IPS DF 4.7 (cell line): ENCODE results near the gene ACTA2.

ENCODE experiments used
- DNase-seq: peaks from one replicate; pipeline ENCODE4 v3.0.0-alpha.2; 2013; ENCODE audit warnings: low spot score; ENCODE audit errors: extremely low read depth

The ACTA2 gene

DNA sequence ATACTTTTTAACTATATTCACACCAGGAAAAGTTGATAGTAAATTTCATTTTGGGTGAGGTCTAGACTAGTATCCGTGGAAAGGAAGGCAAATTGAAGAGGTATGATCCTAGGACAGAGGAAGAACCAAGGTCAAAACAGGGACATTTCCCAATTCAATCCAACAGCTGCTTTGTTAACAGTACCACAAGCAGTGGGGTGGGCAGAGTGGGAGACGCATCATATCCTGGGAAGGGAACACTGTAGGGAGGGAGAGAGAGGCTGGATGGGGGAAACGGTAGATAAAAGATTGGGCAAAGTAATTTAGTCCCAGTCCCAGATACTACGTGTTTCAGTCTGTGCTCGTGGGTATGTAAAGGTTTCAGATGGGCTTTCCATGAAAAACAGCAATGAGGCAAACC is 28.9 kb upstream of the ACTA2 start:
- no peak for DNase-seq

DNA sequence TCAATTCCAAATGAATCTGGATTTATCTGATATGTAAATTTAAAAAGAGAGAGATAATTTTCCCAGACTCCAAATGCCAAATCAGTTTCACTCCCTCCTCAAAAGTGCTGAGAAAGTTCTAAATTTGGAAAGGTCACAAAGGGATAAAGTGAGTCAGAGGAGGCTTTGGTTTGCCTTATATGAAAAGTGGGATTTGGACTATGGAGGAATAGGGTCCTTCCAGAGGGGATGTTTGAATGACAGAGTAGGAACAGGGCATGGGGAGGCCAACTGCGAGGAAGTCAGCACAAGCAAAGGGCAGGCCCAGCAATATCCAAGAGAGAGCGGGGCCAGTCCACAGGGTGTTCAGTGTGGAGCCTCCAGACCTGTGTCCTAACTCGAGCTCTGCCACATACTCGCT is 28.2 kb upstream of the ACTA2 start:
- no peak for DNase-seq

DNA sequence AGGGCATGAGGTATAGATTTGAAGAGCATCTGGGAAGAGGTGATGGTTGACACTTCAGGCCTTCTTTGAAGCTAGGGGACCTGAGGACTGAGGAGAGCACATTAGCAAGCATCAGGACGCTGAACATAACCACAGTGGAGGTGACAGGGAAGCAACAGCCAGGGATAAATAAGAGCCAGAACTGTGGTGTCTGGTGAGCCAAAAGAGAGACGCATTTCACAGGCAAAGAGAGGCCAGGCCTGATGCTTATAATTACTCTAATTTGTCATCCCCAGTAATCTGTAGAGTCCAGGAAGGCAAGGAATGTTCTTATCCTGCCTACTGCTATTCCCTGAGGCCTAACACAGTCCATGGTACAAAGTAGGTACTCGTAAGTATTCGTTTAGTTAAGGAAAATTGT is 27.7 kb upstream of the ACTA2 start:
- no peak for DNase-seq

DNA sequence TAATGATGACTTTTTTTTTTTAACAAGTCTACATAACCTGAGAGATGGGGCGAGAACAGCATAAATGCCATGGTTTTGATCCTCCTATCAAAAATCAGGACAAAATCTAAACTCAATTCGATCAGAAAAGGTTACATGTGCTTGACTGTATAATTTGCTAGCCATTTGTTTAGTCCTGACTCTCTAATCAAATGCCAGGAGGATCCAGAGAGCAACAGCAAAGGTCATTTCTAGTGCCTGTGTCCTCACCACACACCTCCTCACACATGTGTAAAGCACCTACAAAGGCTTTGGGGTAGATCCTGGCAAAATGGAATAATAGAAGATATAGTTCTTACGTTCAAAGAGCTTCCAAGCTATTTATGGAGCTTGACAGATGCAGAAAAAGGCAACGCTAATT is 27.0 kb upstream of the ACTA2 start:
- no peak for DNase-seq

DNA sequence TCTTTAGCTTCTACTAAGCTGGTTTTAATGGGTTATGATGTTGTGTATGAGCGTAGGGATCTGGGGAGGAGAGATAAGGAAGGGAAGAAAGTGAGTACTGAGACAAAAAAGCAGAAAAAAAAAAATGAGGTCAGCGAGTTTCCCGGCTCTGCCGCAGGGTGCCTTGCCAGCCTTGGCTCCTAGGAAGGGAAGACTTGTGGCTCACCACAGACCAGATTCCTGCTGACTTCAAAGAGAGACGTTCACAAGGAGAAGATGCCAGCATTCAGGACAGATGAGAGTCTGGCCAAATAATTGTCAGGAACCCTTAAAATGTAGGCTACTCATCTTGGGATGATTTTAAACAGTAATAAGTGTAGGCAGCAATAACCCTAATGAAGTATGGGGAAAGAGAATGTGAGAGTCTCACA is 26.6 kb upstream of the ACTA2 start:
- no peak for DNase-seq

DNA sequence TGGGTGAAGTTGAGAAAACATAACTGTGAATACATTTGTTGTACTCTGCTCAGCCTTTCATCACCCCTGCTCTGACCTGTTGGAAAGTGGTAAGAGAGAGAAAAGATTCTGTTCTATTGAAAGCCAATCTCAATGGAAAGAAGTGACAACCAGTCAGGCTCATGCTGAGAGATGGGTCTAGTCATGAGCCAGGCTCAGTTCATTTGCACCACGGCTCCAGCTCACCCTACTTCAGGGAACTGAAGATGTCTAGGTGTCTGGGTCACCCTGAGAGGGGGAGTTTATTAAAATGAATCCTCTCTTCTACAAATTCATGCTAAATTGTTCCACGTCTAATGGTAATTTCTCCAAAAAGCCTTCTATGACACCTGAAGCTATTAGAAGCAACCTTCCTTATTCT is 25.9 kb upstream of the ACTA2 start:
- DNase-seq, result no peak

DNA sequence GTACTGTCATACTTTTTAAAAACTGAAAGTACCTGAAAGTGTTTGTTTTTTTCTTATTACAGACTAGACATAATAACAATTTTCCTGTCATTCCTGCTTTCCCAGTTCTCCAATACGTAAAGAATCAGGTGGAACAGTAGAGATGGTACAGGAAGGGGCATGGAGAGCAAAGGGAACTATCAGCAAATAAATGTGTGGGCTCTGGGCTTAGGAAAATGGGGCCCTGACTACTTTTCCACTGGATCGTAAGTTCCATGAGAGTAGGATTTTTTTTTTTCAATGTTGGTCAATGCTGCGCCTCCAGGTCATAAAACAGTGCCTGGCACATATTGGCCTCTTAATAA is 22.8 kb upstream of the ACTA2 start:
- no peak for DNase-seq

DNA sequence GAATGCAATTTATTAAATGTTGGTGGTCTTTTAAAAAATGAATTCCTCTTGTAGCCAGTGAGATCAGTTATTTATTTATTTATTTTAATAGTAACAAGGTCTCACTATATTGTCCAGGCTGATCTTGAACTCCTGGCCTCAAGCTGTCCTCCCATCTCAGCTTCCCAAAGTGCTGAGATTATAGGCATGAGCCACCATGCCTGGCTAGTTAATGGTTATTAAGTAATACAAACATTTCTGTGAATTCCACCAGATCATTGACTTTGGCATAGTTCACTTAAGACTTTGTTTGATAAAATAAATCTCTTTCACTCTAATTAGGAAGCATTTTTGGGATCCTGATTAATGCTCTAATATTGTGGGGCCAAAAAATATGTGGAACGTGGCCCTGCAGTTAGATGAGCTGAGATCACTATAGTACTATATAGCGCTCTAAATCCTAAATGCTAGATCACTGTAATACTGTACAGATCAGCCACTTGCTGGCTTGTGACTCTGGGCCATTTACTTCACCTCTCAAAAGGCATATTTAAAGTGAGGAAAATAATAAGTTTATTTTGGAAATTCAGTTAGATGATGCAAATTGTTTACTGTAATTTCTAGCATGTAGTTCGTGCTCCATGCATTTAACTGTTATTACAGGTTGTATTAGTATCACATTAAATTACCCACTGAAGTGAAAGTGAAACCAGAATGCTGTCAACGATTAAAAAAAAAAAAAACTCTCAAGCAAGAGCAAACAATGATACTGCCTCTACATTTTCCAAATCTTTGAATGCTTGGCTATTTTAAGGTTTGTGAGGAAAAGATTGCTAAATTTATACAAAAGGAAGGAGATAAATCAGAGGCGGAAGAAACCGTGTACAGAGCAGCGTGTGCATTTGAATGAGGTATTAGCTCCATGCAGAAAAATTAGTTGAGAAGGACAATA is 22.1 kb upstream of the ACTA2 start:
- no peak for DNase-seq

DNA sequence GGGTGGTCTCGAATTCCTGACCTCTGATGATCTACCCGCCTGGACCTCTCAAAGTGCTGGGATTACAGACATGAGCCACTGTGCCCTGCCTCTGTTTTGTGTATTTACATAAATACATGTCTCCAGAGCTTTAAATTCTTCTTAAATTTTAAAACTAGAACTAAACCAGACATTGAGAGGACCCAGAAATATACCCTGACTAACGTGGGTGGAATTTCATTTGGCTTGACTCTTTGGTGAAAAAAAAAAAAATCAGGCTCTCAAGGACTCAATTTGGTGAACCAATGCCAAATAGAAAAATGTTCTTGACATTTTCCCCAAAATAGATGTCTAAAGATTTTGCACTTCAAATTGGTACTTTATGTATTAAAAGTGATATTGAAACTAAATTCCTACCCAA is 21.4 kb upstream of the ACTA2 start:
- no peak for DNase-seq

DNA sequence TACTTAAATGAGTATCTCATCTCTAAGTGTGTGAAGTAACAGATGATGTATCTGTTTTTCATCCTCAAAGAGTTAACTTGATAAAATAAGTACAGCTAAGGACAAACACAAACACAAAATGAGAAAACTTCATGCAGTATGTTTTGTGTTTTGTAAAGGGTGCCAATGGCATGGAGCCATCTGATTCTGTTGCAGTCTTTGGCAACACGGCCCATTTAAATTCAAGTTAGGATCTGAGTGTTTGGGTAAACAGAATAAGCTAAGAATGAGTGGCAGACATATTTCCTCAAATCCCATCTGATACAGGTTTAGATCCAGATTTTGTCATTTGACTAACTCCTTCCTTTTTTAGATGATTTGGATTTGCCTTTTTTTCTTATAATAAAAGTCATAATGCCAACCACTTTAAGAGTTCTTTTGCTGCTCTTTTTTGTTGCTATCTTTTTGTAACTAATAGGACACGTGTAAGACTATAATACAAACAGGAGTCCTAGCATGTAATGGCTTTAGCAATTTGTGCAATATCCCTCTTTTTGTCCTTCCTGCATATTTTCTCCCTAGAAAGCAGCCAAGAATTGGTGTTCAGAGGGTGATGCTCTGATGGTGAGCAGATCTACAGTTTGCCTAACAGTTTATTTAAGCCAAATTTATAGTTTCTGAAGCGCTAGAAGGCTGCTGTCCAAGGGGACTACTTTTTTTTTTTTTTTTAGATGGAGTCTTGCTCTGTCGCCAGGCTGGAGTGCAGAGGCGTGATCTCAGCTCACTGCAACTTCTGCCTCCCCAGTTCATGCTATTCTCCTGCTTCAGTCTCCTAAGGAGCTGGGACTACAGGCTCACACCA is 18.9 kb upstream of the ACTA2 start:
- no peak for DNase-seq

DNA sequence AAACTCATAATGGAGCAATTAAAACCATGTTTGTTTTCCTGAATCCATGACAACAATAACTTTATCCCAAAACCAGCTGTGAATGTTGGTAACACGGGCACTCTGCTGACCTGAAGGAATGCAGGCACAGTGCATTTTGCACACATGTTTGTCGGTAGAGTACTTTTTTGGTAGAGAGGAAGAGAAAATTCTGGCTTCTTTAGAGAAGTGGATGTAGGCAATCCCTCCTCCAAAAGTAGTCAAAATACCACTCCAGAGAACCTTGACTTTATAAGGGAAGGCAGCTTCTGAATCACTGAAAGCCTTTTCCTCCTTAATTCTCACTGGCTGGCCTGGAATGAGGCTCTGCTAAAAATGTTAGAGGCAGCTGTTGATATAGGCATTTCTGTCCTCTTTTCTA is 15.8 kb upstream of the ACTA2 start:
- DNase-seq, result no peak

DNA sequence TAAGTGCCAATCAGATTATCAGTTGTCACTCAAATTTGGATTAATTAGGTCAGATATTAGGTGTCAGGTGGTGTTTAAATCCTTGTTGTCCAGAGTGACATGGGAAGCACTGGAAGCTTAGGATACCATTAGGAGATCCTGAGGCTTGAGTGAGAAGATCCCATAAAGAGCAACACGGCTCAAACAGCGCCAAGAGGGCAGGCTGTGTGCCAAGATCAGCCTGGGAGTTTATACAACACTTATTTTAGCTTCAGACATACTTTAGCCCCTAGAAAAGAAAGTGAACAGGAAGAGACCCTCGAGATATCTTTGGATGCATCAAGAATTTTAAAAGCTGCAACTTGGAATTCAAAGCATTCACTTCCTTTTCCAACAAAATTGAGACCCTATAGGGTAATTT is 14.2 kb upstream of the ACTA2 start:
- DNase-seq, result no peak

DNA sequence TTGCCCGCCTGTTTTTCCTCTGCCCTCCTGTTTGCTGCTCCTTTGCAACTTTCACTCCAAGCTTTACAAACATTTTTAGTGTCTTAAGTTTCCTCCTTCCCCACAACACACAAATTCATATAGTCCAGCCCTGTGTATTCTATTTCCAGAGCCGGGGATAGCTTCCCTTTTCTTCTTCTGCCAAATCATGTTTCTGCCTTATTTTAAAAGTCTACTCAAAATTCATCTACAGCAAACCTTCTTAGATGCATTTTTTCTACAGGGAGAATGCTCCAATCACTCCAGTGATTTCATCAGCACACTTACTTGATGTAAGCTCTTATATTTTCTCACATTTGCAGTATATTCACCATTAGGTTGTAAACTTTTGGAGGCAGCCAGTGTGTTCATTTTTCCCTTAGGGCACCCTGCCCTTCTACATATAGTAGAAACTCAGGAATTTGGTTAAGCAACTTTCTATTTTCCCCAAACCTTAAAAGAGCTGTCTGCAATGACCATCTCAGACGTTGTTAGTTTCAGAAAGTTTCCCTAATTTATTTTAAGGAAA is 12.4 kb upstream of the ACTA2 start:
- DNase-seq, result no peak

DNA sequence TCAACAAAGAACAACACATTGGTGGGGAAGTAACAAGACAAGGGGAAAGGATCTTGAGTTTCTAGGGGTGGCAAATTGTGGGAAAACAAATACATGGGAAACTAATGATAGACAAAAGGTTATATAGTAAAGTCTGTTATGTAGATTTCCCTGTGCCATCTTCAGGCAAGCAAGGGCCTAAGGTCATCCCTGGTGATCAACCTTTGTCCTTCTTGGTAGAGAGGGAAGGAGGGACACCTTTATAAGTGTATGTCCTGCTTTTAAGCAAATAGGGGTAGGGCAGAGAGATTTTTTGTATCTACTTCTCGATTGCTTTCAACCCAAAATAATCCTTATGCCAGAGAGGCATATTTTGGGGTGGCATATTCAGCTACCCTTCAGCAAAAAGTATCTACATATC is 11.8 kb upstream of the ACTA2 start:
- no peak for DNase-seq

DNA sequence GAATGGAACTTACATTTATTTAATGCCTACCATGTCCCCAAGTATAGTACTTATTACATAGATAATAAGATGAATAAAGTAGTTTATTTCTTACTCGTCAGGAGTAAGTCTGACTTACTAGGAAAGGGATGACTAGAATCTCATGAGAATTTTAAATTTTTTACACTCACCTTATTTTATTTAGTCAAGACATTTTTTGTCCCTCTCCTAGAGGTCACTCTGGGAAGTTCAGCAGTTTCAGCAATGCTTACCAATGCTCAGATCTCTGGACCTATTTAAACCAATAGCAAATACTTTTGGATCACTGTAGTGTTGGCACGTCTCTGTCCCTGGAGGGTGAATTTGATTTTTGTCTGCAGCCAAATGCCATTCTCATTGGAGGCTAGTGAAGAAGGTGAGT is 10.7 kb upstream of the ACTA2 start:
- DNase-seq, result no peak

DNA sequence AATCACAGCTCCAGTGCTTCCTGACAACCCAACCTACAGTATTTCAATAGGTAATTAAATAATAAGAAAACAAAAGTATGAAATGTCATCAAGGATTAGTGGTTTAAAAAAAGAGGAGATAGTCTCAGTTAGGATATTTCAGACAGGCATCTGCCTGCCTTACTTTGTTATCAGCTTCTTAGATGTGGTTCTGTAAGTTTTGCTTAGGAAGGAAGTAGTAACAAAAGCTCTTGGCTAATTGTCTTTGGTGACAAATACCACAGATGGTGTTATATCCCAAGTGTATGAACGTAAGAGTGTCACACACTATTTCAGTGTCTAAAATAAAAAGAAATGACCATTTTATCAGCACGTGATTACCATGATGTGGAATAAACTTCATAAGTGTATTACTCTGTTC is 9.8 kb upstream of the ACTA2 start:
- DNase-seq, result no peak

DNA sequence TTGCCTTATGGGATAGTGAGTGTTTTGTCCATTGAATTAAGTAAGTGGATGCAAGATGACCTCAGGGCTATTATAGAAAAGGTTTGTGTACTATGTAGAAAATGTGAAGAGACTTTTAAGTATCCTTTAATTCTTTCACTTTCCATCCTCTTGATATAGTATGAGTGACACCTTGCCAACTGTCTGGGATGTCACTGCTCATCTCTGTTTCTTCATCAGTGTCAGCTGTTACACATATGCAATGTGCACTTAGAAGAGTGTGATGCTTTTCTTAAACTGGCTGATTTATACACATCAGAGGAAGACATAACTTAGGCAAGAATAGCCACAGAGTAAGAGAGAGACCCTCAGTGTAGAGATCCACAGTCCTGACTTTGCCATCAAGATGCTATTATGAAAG is 8.7 kb upstream of the ACTA2 start:
- no peak for DNase-seq

DNA sequence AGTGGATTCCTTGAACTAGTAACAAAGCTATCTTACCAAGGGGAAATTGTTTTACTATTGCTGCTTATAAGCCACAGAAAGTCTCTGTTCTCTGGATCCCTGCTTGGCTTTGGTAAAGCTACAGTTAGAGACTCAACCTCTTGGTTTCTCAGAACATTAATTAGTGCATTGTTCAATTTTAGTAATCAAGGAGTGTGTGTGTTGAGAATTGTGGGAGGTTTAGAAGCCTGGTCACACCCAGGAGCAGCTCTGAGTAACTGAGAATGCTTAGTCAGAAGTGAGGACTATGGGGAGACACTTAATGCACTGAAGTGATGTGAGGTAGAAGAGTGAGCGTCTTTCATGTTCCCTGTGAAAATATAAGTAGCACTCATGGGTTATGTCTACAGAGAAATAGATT is 8.2 kb upstream of the ACTA2 start:
- no peak for DNase-seq

DNA sequence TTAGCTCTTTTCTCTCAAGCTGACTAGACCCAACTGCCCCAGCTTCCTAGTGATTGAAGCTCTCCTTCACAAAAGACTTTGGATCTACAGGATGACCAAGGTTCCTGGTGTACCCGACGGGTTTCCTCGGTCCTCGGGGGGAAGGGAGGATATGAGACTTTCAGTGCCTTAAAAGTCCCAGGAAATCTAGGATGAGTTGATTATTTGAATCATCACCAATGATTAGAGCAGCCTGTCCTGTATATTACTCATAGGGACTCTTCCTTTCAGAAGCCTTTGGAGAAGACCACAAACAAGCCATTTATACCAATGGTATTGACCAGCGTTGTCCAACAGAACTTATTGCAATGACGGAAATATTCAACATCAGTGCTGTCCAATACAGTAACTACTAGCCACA is 6.1 kb upstream of the ACTA2 start:
- no peak for DNase-seq

DNA sequence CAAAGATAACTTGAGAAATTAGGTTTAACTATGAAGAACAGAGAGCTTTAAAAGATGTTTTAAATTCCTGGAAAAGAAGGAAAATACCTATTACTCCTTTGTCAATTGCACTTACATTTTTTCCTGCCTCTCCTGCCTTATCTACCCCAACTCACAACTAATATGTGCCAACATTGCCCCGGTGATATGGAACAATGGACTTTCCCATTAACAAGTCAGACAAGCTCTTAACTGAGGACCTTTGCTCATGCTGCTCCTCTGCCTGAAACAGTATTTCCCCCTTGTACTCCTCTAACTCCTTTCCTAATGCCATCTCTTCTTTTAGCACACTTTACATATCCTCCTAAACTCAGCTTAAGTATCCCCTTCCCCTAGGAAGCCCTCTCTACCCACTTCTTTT is 4.8 kb upstream of the ACTA2 start:
- no peak for DNase-seq

DNA sequence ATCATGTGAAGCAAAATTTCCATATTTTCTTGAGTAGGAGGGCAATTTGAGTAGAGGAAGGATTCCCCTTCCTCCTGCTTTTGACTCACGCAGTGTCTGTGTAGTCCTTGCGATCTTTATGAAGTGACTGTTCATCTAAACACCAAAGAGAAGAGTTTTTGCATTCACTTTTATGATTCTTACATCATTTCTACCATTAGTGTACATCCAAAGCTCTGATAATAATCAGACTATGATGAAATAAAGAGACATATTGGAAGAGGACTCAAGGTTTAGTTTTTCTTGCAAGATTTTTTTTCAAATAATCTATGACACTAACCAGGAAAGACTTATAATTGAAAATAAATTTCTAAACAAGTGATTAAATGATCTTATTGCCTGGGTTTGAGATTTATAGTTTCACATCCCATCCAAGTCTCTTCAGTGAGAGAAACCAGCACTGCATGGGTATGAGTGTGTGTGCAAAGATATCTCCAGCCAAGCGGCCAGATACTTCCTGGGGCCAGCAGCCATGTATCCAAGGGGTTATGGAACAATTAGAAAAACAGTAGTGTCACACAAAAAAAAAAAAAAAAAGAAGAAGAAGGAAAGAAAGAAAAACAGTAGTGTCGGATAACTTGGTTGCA is 2.0 kb upstream of the ACTA2 start:
- no peak for DNase-seq

DNA sequence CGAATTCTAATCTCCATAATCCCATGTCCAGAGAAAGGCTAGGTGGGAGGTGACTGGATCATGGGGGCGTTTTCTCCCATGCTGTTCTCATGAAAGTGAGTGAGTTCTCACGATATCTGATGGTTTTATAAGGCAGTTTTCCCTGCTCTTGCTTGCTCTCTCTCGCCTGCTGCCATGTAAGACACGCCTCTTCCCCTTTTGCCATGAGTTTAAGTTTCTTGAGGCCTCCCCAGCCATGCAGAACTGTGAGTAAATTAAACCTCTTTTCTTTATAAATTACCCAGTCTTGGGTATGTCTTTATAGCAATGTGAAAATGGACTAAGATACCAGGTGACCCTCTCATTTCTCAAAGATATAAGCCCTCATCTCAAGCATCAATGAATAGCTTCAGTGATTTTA is 1.1 kb upstream of the ACTA2 start:
- no peak for DNase-seq
